GM19025 (cell line): Measurements from ENCODE around the gene PIN1.

Experiments
- ATAC-seq: cut with Tn5 transposase; IDR thresholded peaks from one replicate; pipeline ENCODE4 v1.9.1; 2021; ENCODE audit warnings: mild to moderate bottlenecking, low read depth, moderate library complexity; ENCODE audit not compliant: unreplicated experiment

The PIN1 gene

DNA sequence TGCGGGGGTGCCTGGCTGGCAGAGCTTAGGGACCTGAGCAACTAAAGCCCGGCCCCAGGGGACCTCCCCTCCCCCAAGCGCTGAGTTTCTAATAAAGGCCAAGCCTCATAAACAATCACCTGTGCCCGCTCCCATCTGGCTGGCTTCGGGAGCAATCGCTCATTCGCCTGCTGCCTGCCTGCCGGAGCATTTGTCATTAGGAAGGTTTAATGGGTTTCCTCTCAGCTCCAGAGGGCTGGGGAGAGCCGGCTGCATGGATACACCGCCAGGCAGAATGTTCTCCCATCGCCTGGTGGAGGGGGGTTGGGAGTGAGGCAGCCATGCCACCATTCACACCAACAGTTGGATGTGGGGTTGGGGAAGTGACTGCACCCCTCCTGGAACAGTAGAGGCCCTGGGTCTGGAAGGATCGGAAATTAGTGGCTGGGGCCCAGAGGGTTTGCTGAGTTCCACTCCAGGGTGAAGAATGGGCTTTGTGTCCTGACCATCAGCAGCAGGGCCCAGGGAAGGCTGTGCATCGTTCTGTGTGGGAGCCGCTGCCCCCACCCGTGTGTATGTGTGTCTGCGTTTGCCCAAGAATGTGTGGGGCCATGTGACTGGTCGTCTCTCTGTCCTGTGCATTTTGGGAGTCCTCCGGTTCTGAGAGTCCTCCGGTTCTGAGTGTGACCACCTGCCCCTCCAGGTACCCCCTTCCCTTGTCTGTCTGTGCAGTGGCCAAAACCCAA is 15.3 kb downstream of the PIN1 start:
- no peak for ATAC-seq

DNA sequence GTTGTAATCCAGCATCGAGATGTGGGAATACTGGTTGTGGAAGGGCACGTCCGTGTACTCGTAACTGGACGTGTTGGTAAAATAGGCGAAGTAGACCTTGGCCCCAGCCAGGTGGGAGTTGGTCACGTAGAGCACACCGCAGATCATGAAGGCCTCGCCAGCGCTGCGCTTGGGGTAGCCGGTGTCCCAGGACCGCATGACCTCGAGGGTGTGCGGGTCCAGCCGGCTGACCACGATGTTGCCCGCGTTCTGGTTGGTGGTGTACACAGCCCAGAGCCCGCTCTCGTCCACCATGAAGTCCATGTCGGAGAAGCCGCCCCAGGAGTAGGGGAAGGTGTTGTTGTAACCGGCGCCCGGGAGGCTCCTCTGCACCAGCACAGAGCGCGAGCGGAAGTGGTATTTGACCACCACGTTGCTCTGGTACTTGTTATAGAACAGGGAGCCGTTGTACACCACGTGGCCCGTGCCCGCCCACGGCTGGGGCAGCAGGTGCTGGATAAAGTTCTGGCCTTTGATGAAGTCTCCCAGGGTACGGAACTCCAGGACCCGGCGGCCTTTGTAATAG is 19.2 kb downstream of the PIN1 start:
- ATAC-seq: no peak

DNA sequence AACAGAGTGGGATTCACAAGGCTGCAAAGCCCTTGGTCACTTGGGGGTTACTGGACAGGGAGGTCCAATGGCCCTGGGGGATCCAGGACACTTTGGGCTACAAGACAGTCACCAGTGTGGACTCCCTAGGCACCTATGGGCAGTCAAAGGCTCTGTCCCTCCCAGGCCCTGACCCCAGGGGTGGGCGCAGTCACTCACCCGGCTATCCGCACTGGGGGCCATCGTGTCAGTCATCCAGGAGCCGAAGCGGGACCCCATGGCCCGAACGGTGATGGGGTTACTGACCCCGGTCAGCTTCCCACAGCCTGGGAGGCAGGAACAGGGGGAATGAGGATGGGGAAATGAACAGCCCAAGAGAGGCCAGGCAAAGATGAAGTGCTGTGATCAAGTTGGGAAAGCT is 21.5 kb downstream of the PIN1 start:
- ATAC-seq: no peak

DNA sequence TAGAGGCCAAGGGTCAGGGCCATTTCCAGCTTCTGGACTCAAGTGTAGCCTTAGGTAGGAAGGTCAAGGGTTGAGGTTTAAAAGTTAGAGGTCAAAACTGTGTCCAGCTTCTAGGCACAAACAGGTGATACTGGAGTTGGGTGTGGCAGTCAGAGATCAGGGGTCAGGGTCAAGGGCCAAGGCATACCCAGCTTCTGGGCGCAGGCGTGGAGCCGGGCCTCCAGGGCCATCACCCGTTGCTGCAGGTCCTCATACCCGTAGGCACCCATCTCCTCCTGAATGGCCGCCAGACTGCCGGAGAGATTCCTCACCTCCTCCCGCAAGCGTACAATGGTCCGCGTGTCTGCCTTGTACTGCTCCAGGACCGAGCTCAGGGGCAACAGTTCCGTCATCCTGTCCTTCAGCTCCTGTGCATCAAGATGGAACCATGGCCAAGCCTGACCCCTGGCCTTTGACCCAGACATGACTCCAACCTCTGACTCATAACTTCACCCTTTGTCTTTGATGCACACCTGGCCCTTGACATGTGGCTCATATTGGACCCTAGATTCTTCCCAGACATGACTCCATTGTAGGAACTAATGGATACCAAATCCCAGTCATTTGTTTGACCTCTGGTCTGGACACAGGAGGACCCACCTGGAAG is 22.1 kb downstream of the PIN1 start:
- no peak for ATAC-seq

DNA sequence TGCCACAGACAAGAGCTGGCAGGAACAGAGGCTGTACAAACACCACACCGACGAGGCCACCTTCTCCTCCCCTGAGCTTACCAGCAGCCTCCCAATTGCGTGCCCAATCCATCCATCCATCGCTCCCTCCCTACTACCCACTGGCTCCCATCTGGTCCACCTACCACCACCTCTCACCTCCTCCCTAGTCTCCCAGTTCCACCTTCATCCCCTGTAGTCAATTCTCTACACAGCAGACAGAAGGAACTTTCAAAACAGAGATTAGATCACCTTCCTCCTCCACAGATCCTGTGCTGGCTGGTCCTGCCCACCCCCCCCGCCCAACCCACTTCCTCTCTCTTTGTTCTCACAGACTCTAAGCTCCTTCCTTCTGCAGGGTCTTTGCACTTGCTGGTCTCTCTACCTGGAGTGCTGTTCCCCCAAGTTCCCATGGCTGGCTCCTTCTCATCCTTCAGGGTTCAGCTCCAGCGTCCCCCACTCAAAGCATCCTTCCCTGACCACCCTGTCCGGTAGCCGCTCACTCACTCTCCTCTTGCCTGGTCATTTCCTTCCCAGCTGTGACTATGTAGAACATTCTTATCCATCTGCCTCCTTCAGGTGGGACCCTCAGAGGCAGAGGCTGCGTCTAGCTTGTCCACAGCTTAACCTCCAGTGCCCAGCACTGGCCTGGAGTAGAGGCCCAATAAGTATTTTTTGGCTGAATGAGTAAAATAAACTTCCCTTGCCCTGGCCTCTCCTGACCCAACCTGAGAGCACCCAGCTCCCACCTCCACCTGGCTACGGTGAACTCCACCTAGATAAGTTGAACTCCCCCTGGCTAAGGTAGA is 23.0 kb downstream of the PIN1 start:
- no peak for ATAC-seq

DNA sequence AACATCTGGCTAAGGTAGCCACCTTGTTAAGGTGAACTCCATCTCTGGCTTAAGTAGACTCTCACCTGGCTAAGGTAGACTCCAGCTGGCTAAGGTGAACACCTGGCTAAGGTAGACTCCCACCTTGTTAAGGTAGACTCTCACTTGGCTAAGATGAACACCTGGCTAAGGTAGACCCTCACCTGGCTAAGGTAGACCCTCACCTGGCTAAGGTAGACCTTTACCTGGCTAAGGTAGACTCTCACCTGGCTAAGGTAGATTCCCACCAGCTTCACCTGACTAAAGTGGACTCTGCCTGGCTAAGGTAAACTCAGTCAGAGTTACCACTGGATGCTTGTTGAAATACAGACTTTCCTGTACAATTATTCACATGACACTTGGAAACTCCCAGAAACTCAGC is 23.6 kb downstream of the PIN1 start:
- ATAC-seq: no peak

DNA sequence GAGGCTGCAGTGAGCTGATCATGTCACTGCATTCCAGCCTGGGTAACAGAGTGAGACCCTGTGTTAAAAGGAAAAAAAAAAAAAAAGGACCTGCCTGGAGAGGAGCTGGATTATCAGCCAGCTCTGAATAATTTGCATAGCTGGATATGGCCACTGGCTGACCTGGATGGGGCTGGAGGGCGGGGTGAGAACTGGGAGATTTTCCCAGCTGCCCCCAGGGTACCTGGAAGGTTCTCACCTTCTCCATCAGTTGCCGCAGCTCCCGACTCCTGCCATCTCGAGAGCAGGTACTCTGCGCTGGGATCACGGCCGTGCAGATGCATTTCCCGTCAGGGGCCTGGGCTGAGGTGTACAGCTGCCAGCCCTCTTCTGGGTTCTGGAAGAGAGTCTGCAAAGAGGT is 25.3 kb downstream of the PIN1 start:
- ATAC-seq: no peak

DNA sequence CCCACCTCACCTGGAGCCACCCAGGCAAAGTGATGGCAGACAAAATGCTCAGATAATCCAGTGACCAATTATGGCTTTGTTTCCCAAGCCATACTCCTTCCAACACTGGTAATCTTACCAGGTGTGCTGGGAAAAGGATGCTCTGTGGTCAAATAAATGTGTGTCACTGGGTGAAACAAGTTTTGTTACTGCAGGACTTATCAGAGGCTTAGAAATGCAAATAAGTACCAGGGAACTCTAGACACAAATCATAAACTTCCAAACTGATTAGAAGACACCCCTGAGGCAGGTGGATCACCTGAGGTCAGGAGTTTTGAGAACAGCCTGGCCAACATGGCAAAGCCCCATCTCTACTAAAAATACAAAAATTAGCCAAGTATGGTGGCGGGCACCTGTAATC is 26.4 kb downstream of the PIN1 start:
- no peak for ATAC-seq

DNA sequence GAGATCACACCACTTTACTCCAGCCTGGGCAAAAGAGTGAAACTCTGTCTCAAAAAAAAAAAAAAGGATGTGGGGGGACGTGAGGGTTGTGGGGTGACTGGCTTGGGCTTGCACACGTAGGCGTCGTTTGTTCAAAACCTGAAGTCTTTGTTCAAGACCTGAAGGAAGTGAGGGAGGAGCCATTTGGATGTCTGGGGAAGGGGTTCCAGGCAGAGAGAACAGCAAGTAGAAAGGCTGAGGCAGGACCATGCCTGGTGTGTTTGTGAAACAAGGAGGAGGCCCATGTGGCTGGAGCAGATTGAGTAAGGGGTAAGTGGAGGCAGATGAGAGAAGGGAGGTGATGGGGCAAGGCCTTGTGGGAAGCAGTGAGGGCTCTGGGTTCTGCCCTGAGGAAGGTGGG is 27.8 kb downstream of the PIN1 start:
- no peak for ATAC-seq

DNA sequence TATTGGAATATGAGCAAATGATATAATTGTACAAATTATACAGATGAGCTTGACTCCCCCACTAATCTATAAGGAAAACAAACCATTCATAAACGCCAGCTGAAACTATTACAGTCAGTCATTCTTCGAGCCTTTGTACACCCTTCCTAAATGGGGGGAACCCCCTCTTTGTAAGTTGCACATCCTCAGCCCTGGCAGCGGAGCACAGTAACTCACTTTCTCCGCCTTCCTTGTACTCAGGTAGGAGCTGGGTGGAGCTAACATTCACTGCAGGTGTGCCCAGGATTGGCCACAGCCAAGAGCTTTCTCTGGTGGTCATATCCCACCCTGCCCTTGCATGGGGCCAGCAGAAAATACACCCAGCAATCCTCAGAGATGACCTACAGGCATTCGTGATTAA is 28.6 kb downstream of the PIN1 start:
- ATAC-seq: no peak

DNA sequence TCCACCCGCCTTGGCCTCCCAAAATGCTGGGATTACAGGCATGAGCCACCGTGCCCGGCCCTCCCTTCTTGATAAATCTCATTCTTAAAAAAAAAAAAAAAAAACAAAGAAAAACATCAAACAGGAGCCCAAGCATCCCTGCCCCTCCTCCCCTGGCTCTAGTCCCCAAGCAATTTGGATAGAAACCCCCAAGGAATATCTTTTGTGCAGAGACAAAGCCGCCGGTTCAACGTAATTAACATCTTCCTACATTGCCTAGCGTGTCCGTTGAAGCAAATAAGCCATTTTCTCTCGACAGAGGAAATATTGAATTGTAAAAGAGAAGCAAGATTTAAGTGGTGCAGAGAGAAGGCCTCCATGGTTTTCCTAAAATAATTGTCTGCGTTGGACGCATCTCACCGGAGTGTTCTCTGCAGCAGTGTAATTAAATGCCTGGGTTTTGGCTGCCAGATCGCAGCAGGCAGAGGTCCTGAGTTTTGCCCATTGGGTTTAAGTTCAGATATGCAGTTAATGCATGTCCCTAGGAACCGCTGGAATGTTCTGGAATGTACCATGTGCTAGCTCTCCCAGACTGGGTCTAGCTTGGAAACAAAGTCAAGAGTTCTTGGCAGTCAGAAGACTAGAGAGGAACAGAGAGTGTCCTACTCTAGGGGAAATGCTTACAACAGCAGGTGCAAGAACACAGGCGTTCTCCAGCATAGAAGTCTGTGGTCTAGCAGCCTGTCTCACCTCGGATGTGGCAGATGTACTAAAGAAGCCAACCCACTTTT is 30.8 kb downstream of the PIN1 start:
- no peak for ATAC-seq

DNA sequence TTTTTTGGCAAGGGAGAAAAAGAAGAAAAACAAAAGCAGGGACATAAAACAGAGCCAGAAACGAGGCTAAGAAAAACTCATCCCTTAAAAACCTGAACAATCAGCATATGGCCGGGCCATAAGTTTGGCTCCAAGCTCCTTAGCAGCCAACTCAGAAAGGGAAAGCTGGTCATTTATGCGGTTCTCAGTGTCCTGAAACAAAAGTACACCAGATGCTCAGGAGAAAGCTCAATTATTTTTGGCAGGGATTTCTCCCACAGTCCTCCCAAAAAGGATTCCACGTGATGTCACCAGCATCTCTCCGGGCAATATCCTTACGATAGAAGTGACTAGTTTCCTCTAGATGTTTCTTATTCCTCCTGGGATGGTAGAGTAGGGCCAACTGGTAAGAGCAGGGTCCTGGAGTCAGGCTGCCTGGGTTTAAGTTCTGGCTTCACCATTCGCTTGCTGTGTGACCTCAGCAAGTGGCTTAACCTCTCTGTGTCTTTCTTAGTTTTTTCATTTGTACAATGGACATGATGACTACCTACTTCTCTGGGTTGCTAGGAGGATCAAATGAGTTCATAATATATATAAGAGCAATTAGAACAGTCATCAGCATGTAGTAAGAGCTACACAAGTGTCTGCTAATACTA is 34.0 kb downstream of the PIN1 start:
- no peak for ATAC-seq

DNA sequence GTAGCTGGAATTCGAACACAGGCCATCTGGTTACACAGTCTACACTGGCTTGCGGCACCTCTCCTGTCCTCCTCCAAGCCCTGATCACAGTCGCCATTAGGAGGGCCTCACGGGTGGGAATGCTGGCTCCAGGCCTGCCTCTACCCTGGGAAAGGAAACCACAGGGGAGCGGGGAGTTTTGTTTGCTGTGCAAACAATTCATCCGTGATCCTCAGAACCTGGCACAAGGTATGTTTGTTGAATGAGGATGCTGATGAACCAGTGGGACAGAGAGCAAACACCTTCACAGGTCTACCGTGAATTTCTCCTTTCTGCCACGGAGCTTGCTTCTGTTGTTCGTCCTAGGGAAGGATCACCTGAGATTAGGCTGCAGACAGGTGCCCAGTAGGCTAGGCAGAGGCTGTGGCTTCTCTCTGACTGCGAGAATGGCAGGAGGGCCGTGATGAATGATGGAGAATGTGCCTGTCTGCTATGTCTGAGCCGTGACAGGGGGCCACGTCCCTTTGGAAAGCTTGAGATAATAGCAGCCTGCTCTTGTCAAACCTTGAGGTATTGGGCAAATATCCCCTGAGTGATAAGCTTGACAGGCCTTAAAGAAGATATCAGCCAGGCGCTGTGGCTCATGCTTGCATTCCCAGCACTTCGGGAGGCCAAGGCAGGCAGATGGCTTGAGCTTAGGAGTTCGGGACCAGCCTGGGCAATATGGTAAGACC is 36.7 kb downstream of the PIN1 start:
- no peak for ATAC-seq

DNA sequence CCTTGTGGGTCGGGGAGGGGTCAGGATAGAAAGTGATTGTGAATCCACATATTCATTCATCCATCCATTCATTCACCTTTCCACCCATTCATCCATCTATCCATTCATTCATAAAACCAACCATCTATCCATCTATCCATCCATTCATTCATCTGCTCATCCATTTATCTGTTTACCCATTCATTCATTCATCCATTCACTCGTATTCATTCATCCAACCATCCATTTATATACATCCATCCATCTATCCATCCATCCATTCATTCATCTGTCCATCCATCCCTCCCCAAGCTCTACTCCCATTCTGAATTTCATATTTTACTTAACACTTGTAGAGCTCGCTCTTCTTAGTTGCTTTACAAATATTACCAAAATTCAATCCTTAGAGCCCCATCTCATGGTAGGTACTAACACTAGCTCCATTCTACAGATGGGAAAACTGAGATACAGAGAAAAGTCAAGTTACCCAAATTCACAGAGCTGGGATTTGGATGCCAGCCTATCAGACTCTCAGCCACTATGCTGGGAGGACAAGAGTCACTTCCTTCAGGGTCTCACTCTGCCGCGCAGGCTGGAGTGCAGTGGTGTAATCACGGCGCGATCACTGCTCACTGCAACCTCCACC is 37.6 kb downstream of the PIN1 start:
- ATAC-seq: no peak

DNA sequence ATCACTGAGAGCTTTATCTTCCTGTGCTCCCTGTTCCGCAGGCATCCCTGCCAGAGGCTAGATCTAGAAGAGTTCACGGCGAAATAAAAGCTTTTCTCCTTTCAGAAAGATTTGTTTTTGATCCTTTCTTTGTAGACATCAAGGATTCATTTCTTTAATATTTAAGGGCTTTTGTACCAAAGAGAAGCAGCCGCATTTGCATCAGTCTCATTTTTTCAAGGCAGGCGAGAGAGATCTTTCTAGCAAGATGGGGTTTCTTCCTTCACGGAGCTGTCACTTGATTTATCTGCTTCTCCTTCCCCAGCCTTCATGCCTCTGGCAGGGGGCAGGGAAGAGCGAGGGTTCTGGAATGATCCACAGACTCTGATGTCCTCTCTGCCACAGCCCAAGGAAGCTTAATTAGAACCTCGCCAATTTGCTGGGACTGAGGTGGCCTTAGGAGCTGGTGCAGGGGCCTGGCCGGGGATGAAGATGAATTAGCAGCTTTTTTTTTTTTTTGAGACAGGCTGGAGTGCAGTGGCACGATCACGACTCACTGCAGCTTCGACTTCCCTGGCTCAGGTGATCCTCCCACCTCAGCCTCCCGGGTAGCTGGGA is 40.0 kb downstream of the PIN1 start:
- no peak for ATAC-seq

DNA sequence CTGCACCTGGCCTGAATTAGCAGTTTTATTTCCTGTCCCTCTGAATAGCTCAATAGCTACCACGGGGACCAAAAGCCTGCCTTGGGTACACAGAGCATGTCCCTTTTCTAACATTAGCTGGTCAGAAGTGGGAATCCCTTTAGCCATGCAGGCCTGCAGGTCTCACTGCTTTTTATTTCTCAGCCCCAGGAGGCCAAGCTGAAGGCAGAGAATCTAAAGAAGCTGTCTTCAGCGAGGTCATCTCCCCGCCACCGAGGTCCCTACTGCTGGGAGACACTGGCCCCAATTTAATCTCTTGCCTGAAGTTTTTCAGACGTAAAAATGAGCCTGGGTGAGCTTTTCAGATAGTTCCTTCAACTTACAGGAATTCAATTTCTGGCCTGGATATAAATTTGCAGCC is 40.7 kb downstream of the PIN1 start:
- no peak for ATAC-seq

DNA sequence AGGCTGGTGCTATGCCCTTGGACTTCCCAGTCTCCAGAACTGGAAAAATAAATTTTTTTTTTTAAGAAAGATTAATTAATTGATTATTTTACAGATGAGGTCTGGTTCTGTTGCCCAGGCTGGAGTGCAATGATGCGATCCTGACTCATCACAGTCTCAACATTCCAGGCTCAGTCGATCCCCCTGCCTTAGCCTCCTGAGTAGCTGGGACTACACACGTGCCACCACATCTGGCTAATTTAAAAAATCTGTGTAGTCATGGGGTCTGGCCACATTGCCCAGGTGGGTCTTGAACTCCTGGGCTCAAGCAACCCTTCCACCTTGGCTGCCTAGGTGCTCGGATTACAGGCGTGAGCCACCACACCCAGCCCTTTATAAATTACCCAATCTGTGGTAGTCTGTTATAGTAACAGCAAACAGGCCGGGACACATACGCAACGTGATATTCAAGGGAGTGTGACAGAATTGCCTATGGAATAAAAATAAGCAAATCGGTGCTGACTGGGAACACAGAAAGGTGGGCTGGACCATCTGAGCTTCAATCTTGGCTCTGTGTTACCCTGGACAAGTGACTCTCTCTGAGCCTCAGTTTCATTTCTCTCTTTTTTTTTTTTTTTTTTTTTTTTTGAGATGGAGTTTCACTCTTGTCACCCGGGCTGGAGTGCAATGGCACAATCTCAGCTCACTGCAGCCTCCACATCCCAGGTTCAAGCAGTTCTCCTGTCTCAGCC is 42.8 kb downstream of the PIN1 start:
- no peak for ATAC-seq
